ENCODE results near the gene PPIP5K1.

PPIP5K1 gene

DNA sequence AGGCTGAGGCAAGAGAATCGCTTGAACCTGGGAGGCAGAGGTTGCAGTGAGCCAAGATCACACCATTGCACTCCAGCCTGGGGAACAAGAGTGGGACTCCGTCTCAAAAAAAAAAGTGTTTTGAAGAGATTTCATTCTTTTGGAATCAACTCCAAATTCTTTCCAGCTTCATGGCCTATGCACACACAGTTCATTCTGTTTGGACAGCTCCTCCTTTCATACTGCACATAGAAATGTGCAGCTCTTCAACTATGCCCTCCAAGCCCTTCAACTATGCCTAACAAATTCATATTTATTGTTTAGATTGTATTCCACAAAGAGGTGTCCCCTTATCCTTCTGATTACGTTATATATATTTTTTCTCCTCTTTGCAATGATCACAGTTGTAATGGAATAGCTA lies 101.2 kb downstream of the PPIP5K1 start:
- 86 to 100% methylated on average over 1 of the region's 3 CpGs for WGBS, 2 experiments (ENCODE audit: insufficient coverage in 2 of 2)
- H3K9me3 ChIP-seq (ENCODE audit: control insufficient read depth, low read length) = no peaks in the 10 kb centered on the region
- H3K36me3 ChIP-seq (ENCODE audit: control insufficient read depth, insufficient read depth, low read length) = peaks cover 75% of the 10 kb centered on the region
- no peak overlapping the region for H3K4me3 ChIP-seq (ENCODE audit: extremely low read depth, insufficient read depth, low read length, poor library complexity, severe bottlenecking)
- peaks cover 4% of the 10 kb centered on the region for H3K4me1 ChIP-seq (ENCODE audit: control insufficient read depth, insufficient read depth, low read length, poor library complexity, severe bottlenecking)
- no peak overlapping the region for H3K27ac ChIP-seq (ENCODE audit: low read depth, low read length, severe bottlenecking)

DNA sequence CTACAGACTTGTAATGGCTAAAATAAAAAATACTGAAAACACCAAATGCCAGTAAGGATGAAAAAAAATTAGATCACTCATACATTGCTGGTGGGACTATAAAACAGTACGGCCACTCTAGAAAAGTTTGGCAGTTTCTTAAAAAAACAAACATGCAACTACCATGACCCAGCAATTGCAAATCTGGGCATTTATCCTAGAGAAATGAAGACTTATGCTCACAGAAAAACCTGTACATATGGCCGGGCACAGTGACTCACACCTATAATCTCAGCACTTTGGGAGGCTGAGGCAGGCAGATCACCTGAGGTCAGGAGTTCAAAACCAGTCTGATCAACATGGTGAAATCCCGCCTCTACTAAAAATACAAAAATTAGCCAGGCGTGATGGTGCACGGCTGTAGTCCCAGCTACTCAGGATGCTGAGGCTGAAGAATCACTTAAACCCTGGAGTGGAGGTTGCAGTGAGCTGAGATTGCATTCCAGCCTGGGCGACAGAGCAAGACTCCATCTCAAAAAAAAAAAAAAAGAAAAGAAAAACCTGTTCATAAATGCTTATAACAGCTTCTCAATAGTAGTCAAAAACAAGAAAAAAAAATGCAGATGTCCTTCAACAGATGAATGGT lies 102.6 kb downstream of the PPIP5K1 start:
- peaks cover 88% of the 10 kb centered on the region for H3K36me3 ChIP-seq (ENCODE audit: control insufficient read depth, insufficient read depth, low read length)
- no peaks in the 10 kb centered on the region for H3K4me1 ChIP-seq (ENCODE audit: control insufficient read depth, insufficient read depth, low read length, poor library complexity, severe bottlenecking)
- H3K27ac ChIP-seq (ENCODE audit: low read depth, low read length, severe bottlenecking) = no peak overlapping the region
- WGBS, 2 experiments (ENCODE audit: insufficient coverage in 2 of 2) = 93 to 100% methylated on average over 3 of the region's 6 CpGs
- H3K9me3 ChIP-seq (ENCODE audit: control insufficient read depth, low read length) = no peaks in the 10 kb centered on the region
- no peak overlapping the region for H3K4me3 ChIP-seq (ENCODE audit: extremely low read depth, insufficient read depth, low read length, poor library complexity, severe bottlenecking)

DNA sequence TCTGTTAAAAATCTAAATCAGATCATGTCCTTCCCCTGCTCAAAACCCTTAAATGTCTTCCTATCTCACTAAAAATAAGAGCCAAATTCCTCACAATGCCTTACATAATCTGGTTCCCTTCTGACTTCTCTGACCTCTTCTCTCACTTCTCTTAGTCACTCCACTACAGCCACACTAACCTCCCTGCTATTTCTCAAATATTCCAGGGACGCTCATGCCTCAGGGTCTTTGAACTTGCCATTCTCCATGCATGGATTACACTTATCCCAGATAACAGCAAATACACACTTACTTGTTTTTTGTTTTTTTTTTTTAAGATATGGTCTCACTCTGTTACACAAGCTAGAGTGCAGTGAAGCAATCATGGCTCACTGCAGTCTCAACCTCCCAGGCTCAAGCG lies 105.6 kb downstream of the PPIP5K1 start:
- H3K9me3 ChIP-seq (ENCODE audit: control insufficient read depth, low read length) = no peaks in the 10 kb centered on the region
- no peak overlapping the region for H3K27ac ChIP-seq (ENCODE audit: low read depth, low read length, severe bottlenecking)
- peaks cover 92% of the 10 kb centered on the region for H3K36me3 ChIP-seq (ENCODE audit: control insufficient read depth, insufficient read depth, low read length)
- WGBS, 2 experiments (ENCODE audit: insufficient coverage in 2 of 2) = 80 to 100% methylated on average over 1 of the region's 2 CpGs
- no peaks in the 10 kb centered on the region for H3K4me1 ChIP-seq (ENCODE audit: control insufficient read depth, insufficient read depth, low read length, poor library complexity, severe bottlenecking)
- no peak overlapping the region for H3K4me3 ChIP-seq (ENCODE audit: extremely low read depth, insufficient read depth, low read length, poor library complexity, severe bottlenecking)

Measured in mesodermal cell (in vitro differentiated cells).